NB4 (cell line): ENCODE measurements around the gene CFAP57.

Experiments
- DNase-seq: peaks from one replicate; pipeline ENCODE4 v3.0.0; 2010; ENCODE audit warnings: low read depth
- H3K4me3 ChIP-seq: one replicate; pipeline ENCODE4 v1.5.1; 2011; ENCODE audit warnings: mild to moderate bottlenecking, low read depth, low read length, moderate library complexity
- MYC ChIP-seq: IDR thresholded peaks from 2 replicates; pipeline ENCODE4 v1.6.1; 2011; ENCODE audit warnings: low read depth, low read length
- POLR2A ChIP-seq: IDR thresholded peaks from 2 replicates; pipeline ENCODE4 v1.6.1; 2011; ENCODE audit warnings: mild to moderate bottlenecking; ENCODE audit not compliant: insufficient read length; ENCODE audit errors: extremely low read depth
- TF ChIP-seq, protein P1 (sequence below): IDR thresholded peaks from 2 replicates; pipeline ENCODE4 v1.6.1; 2011; ENCODE audit warnings: low read depth, low read length
- TF ChIP-seq, protein P2 (sequence below): IDR thresholded peaks from one replicate; pipeline ENCODE4 v1.5.1; 2012; ENCODE audit warnings: low read depth, low read length

CFAP57 gene

GRCh38 chr1:43258370-43258769 lies 86.2 kb downstream of the CFAP57 start:
- DNase-seq: no peak
- no peak for TF ChIP-seq POLR2A
- no peak for TF ChIP-seq MYC
- TF ChIP-seq, protein P1, sequence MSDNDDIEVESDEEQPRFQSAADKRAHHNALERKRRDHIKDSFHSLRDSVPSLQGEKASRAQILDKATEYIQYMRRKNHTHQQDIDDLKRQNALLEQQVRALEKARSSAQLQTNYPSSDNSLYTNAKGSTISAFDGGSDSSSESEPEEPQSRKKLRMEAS: no peak
- TF ChIP-seq, protein P2, sequence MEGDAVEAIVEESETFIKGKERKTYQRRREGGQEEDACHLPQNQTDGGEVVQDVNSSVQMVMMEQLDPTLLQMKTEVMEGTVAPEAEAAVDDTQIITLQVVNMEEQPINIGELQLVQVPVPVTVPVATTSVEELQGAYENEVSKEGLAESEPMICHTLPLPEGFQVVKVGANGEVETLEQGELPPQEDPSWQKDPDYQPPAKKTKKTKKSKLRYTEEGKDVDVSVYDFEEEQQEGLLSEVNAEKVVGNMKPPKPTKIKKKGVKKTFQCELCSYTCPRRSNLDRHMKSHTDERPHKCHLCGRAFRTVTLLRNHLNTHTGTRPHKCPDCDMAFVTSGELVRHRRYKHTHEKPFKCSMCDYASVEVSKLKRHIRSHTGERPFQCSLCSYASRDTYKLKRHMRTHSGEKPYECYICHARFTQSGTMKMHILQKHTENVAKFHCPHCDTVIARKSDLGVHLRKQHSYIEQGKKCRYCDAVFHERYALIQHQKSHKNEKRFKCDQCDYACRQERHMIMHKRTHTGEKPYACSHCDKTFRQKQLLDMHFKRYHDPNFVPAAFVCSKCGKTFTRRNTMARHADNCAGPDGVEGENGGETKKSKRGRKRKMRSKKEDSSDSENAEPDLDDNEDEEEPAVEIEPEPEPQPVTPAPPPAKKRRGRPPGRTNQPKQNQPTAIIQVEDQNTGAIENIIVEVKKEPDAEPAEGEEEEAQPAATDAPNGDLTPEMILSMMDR: no peak

GRCh38 chr1:43265431-43265830 lies 93.3 kb downstream of the CFAP57 start:
- no peak overlapping the region for H3K4me3 ChIP-seq
- TF ChIP-seq, protein P2: no peak
- TF ChIP-seq POLR2A (no peak), MYC (no peak)
- TF ChIP-seq, protein P1: no peak
- no peak for DNase-seq

More at GRCh38 chr1:43258370-43258769, 86.2 kb downstream of the CFAP57 start:
- H3K4me3 ChIP-seq: no peak overlapping the region

DNA sequence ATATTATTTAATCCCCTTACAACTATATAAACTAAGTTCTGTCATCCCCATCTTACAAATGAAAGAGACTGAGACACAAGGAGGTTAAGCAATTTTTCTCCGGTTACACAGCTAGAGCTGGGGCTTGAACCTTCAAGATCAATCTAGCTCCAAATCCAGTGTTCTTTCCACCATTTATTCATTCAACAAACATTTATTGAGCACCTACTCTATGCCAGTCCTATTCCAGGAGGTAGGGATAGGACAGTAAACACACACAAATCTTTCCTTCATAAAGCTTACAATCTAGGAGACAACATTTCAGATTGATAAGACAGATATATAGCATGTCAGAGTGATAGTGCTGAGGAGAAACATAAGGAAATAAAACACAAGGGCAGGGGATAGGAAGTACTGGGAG lies 94.8 kb downstream of the CFAP57 start:
- H3K4me3 ChIP-seq: no peak overlapping the region
- TF ChIP-seq MYC (no peak), POLR2A (no peak)
- TF ChIP-seq, protein P2: no peak
- TF ChIP-seq, protein P1: no peak
- no peak for DNase-seq

DNA sequence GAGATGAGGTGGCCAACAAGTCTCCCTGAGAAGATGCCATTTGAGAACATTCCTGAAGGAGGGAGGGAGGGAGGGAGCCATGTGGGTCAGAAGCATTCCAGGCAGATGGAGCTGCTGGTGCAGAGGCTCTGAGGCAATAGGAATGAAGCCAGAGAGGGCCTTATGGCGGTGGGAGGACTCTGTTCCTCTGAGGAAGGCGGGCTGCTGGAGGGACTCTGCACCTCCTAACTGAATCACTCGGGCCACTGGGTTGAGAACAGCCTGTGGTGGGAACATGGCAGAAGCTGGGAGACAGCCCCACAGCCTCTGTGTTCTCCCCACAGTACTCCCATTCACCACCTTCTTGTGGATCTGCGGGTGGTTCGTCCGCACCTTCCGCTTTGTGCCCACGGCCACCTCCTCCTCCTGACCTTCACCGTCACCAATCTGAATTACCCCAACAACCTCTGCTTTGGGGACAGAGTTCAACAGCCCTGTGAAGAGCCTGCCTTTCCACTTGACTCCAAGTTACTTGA lies 95.2 kb downstream of the CFAP57 start:
- no peak overlapping the region for H3K4me3 ChIP-seq
- no peak for DNase-seq
- TF ChIP-seq MYC: no peak
- TF ChIP-seq POLR2A: no peak
- TF ChIP-seq, protein P1: no peak
- TF ChIP-seq, protein P2: no peak

GRCh38 chr1:43267818-43268425 lies 95.8 kb downstream of the CFAP57 start:
- TF ChIP-seq, protein P1: no peak
- TF ChIP-seq, protein P2: no peak
- no peak for TF ChIP-seq MYC
- TF ChIP-seq POLR2A: no peak
- H3K4me3 ChIP-seq: no peak overlapping the region
- no peak for DNase-seq
